ENCODE data around the gene FEZ2.
A peak's percentile ranks its signal among the peaks of the same experiment; 100 is the strongest.
"Not testable (repeated sequence)": the region's sequence is repeated elsewhere in the genome, so short reads cannot be mapped to it uniquely, and the experiment has no call there.

FEZ2 gene

GRCh38 chr2:36606925-36607324 is 9.0 kb upstream of the FEZ2 start:
- H3K4me1 Mint-ChIP-seq (ENCODE audit: low read depth): no peaks in the 10 kb centered on the region
- no peak overlapping the region for H3K4me3 Mint-ChIP-seq
- H3K36me3 Mint-ChIP-seq (ENCODE audit: low read depth): no peaks in the 10 kb centered on the region
- no peak for DNase-seq (ENCODE audit: low spot score)
- H3K27ac Mint-ChIP-seq: no peak overlapping the region
- H3K9me3 Mint-ChIP-seq: no peaks in the 10 kb centered on the region
- H3K27me3 Mint-ChIP-seq (ENCODE audit: low read depth): peaks cover 13% of the 10 kb centered on the region

- Mint-ChIP-seq H3K9me3 (no peaks in the 10 kb centered on the region), H3K27me3 (ENCODE audit: low read depth) (peaks cover 12% of the 10 kb centered on the region), H3K4me3 (no peak overlapping the region), H3K27ac (no peak overlapping the region), H3K36me3 (ENCODE audit: low read depth) (no peaks in the 10 kb centered on the region), H3K4me1 (ENCODE audit: low read depth) (no peaks in the 10 kb centered on the region)
- no peak for DNase-seq (ENCODE audit: low spot score)
Observed at GRCh38 chr2:36605273-36605672, 7.3 kb upstream of the FEZ2 start.

- not testable (repeated sequence) for H3K36me3 Mint-ChIP-seq (ENCODE audit: low read depth); DNase-seq (ENCODE audit: low spot score); H3K4me1 Mint-ChIP-seq (ENCODE audit: low read depth); H3K4me3 Mint-ChIP-seq; H3K27ac Mint-ChIP-seq; H3K9me3 Mint-ChIP-seq
- peaks cover 12% of the 10 kb centered on the region for H3K27me3 Mint-ChIP-seq (ENCODE audit: low read depth)
Observed at GRCh38 chr2:36603629-36604028, 5.7 kb upstream of the FEZ2 start.

- H3K9me3 Mint-ChIP-seq: no peaks in the 10 kb centered on the region
- H3K27me3 Mint-ChIP-seq (ENCODE audit: low read depth): no peaks in the 10 kb centered on the region
- no peak for DNase-seq (ENCODE audit: low spot score)
- peak overlapping the region; percentile 94 for H3K27ac Mint-ChIP-seq
- peaks cover 22% of the 10 kb centered on the region for H3K4me1 Mint-ChIP-seq (ENCODE audit: low read depth)
- peaks cover 8% of the 10 kb centered on the region for H3K36me3 Mint-ChIP-seq (ENCODE audit: low read depth)
- H3K4me3 Mint-ChIP-seq: peak overlapping the region; percentile 91
Observed at GRCh38 chr2:36597003-36597531, 901 bp downstream of the FEZ2 start.

- Mint-ChIP-seq H3K4me3 (peak overlapping the region; percentile 91), H3K9me3 (no peaks in the 10 kb centered on the region), H3K4me1 (ENCODE audit: low read depth) (peaks cover 22% of the 10 kb centered on the region), H3K36me3 (ENCODE audit: low read depth) (peaks cover 8% of the 10 kb centered on the region), H3K27me3 (ENCODE audit: low read depth) (no peaks in the 10 kb centered on the region), H3K27ac (no peak overlapping the region)
- DNase-seq (ENCODE audit: low spot score): no peak
Observed at GRCh38 chr2:36596397-36596796, 1.6 kb downstream of the FEZ2 start.

- no peaks in the 10 kb centered on the region for H3K9me3 Mint-ChIP-seq
- no peak overlapping the region for H3K27ac Mint-ChIP-seq
- no peak for DNase-seq (ENCODE audit: low spot score)
- peaks cover 26% of the 10 kb centered on the region for H3K4me1 Mint-ChIP-seq (ENCODE audit: low read depth)
- H3K36me3 Mint-ChIP-seq (ENCODE audit: low read depth): peaks cover 8% of the 10 kb centered on the region
- H3K27me3 Mint-ChIP-seq (ENCODE audit: low read depth): no peaks in the 10 kb centered on the region
- no peak overlapping the region for H3K4me3 Mint-ChIP-seq
Observed at GRCh38 chr2:36594849-36595248, 3.1 kb downstream of the FEZ2 start.

- Mint-ChIP-seq H3K27me3 (ENCODE audit: low read depth) (no peaks in the 10 kb centered on the region), H3K4me3 (no peak overlapping the region), H3K4me1 (ENCODE audit: low read depth) (peaks cover 5% of the 10 kb centered on the region), H3K27ac (no peak overlapping the region), H3K9me3 (no peaks in the 10 kb centered on the region), H3K36me3 (ENCODE audit: low read depth) (peaks cover 15% of the 10 kb centered on the region)
- DNase-seq (ENCODE audit: low spot score): no peak
Observed at GRCh38 chr2:36589230-36589630, 8.7 kb downstream of the FEZ2 start.

- no peak for DNase-seq (ENCODE audit: low spot score)
- peaks cover 4% of the 10 kb centered on the region for H3K4me1 Mint-ChIP-seq (ENCODE audit: low read depth)
- H3K27ac Mint-ChIP-seq: no peak overlapping the region
- H3K9me3 Mint-ChIP-seq: no peaks in the 10 kb centered on the region
- peaks cover 19% of the 10 kb centered on the region for H3K36me3 Mint-ChIP-seq (ENCODE audit: low read depth)
- no peak overlapping the region for H3K4me3 Mint-ChIP-seq
- H3K27me3 Mint-ChIP-seq (ENCODE audit: low read depth): no peaks in the 10 kb centered on the region
Observed at GRCh38 chr2:36587556-36587955, 10.4 kb downstream of the FEZ2 start.

- peaks cover 4% of the 10 kb centered on the region for H3K4me1 Mint-ChIP-seq (ENCODE audit: low read depth)
- H3K36me3 Mint-ChIP-seq (ENCODE audit: low read depth): peaks cover 21% of the 10 kb centered on the region
- no peak overlapping the region for H3K4me3 Mint-ChIP-seq
- H3K27me3 Mint-ChIP-seq (ENCODE audit: low read depth): no peaks in the 10 kb centered on the region
- no peaks in the 10 kb centered on the region for H3K9me3 Mint-ChIP-seq
- no peak overlapping the region for H3K27ac Mint-ChIP-seq
- no peak for DNase-seq (ENCODE audit: low spot score)
Observed at GRCh38 chr2:36587101-36587500, 10.9 kb downstream of the FEZ2 start.

GRCh38 chr2:36586672-36587071 is 11.3 kb downstream of the FEZ2 start:
- Mint-ChIP-seq H3K4me3 (no peak overlapping the region), H3K36me3 (ENCODE audit: low read depth) (peaks cover 23% of the 10 kb centered on the region), H3K27ac (no peak overlapping the region), H3K27me3 (ENCODE audit: low read depth) (no peaks in the 10 kb centered on the region), H3K9me3 (no peaks in the 10 kb centered on the region), H3K4me1 (ENCODE audit: low read depth) (peaks cover 4% of the 10 kb centered on the region)
- no peak for DNase-seq (ENCODE audit: low spot score)

- H3K27me3 Mint-ChIP-seq (ENCODE audit: low read depth): no peaks in the 10 kb centered on the region
- no peak overlapping the region for H3K27ac Mint-ChIP-seq
- no peak for DNase-seq (ENCODE audit: low spot score)
- H3K4me1 Mint-ChIP-seq (ENCODE audit: low read depth): no peaks in the 10 kb centered on the region
- H3K9me3 Mint-ChIP-seq: no peaks in the 10 kb centered on the region
- peaks cover 40% of the 10 kb centered on the region for H3K36me3 Mint-ChIP-seq (ENCODE audit: low read depth)
- H3K4me3 Mint-ChIP-seq: no peak overlapping the region
Observed at GRCh38 chr2:36584148-36584794, 13.7 kb downstream of the FEZ2 start.

GRCh38 chr2:36582951-36583350 is 15.0 kb downstream of the FEZ2 start:
- Mint-ChIP-seq H3K4me1 (ENCODE audit: low read depth) (peaks cover 6% of the 10 kb centered on the region), H3K4me3 (no peak overlapping the region), H3K9me3 (no peaks in the 10 kb centered on the region), H3K27ac (no peak overlapping the region), H3K27me3 (ENCODE audit: low read depth) (no peaks in the 10 kb centered on the region), H3K36me3 (ENCODE audit: low read depth) (peaks cover 51% of the 10 kb centered on the region)
- no peak for DNase-seq (ENCODE audit: low spot score)

- no peak for DNase-seq (ENCODE audit: low spot score)
- Mint-ChIP-seq H3K27ac (no peak overlapping the region), H3K9me3 (no peaks in the 10 kb centered on the region), H3K27me3 (ENCODE audit: low read depth) (no peaks in the 10 kb centered on the region), H3K4me3 (no peak overlapping the region), H3K4me1 (ENCODE audit: low read depth) (peaks cover 6% of the 10 kb centered on the region), H3K36me3 (ENCODE audit: low read depth) (peaks cover 54% of the 10 kb centered on the region)
Observed at GRCh38 chr2:36582538-36582937, 15.4 kb downstream of the FEZ2 start.

GRCh38 chr2:36579297-36579664 is 18.7 kb downstream of the FEZ2 start:
- no peak for DNase-seq (ENCODE audit: low spot score)
- Mint-ChIP-seq H3K4me1 (ENCODE audit: low read depth) (peaks cover 7% of the 10 kb centered on the region), H3K36me3 (ENCODE audit: low read depth) (peaks cover 62% of the 10 kb centered on the region), H3K27ac (no peak overlapping the region), H3K4me3 (no peak overlapping the region), H3K9me3 (no peaks in the 10 kb centered on the region), H3K27me3 (ENCODE audit: low read depth) (no peaks in the 10 kb centered on the region)

All from T-helper 2 cell treated with Interferon-gamma antibody and Interleukin-4, amounts not matched to agents 5 μg/mL and 100 μg/mL, for 36 hours (primary cell).